B cell (primary cell): ENCODE measurements around the gene JMJD1C. TPM values are rescaled to one million over a fixed set of nuclear protein-coding genes. Genes with fewer than 3 reads are reported as not detected.

ENCODE experiments used
- ATAC-seq: fragments of 200-7000 bp; cut with Tn5 transposase; one replicate; pipeline ENCODE4 v1.10.0; 2021; ENCODE audit warnings: low read depth, mild to moderate bottlenecking, moderate number of reproducible peaks, moderate library complexity
- CTCF ChIA-PET: fragments of 350-600 bp; sonication (Branson Sonifier 250); formaldehyde crosslinking; loops from one replicate; lab custom pipeline; 2021; ENCODE audit warnings: antibody characterized with exemption, inconsistent platforms; lab: Charles Lee
- POLR2A ChIA-PET: fragments of 350-600 bp; sonication (Branson Sonifier 250); formaldehyde crosslinking; loops from one replicate; lab custom pipeline; 2021; ENCODE audit warnings: antibody characterized with exemption; lab: Charles Lee
- DNase-seq: peaks from one replicate; pipeline ENCODE4 v3.0.0; 2013
- H2AFZ ChIP-seq: 2 replicates; pipeline ENCODE4 v1.6.1; 2012; ENCODE audit warnings: mild to moderate bottlenecking, low read depth, low read length; ENCODE audit not compliant: insufficient read depth, poor library complexity, severe bottlenecking
- H3K27ac ChIP-seq, 2 donors: 1 replicate in 1 of 2; 2 replicates in 1 of 2; pipeline ENCODE4 v1.5.1; 2012 to 2013; ENCODE audit warnings: low read length in 2 of 2, mild to moderate bottlenecking in 2 of 2, moderate library complexity in 1 of 2
- H3K27me3 ChIP-seq, 4 experiments: fragments of 200-600 bp in 1 of 4; sonication (generic) in 1 of 4; replicated peaks in 1 of 4; 1 replicate in 2 of 4; 2 replicates in 2 of 4; pipeline versions ENCODE4 v1.6.1 to v1.7.0; 2013 to 2016; ENCODE audit warnings: low read length in 3 of 4, mild to moderate bottlenecking in 2 of 4, mixed read lengths in 1 of 4, moderate library complexity in 1 of 4; ENCODE audit not compliant: insufficient read depth in 4 of 4, control insufficient read depth in 3 of 4; ENCODE audit errors: control extremely low read depth in 1 of 4
- H3K36me3 ChIP-seq, 2 experiments: replicated peaks in 1 of 2; 1 replicate in 1 of 2; 2 replicates in 1 of 2; pipeline versions ENCODE4 v1.6.1 to v1.7.1; 2013; ENCODE audit warnings: low read length in 1 of 2; ENCODE audit not compliant: insufficient read depth in 2 of 2, control insufficient read depth in 1 of 2; ENCODE audit errors: control extremely low read depth in 1 of 2, extremely low read depth in 1 of 2
- H3K4me1 ChIP-seq, 2 donors: fragments of 200-600 bp in 1 of 2; sonication (generic) in 1 of 2; 1 replicate in 1 of 2; 2 replicates in 1 of 2; pipeline versions ENCODE4 v1.5.1 to v1.6.1; 2013 to 2017; ENCODE audit warnings: low read length in 2 of 2; ENCODE audit not compliant: control insufficient read depth in 2 of 2, insufficient read depth in 2 of 2
- H3K4me2 ChIP-seq: replicated peaks from 2 replicates; pipeline ENCODE3; 2012; ENCODE audit warnings: mild to moderate bottlenecking, low read depth, low read length; ENCODE audit not compliant: poor library complexity, severe bottlenecking
- H3K4me3 ChIP-seq, 5 experiments: fragments of 200-600 bp in 1 of 5; sonication (generic) in 1 of 5; 1 replicate in 3 of 5; 2 replicates in 2 of 5; pipeline versions ENCODE4 v1.5.1 to v1.7.0; 2011 to 2016; ENCODE audit warnings: low read length in 4 of 5, mild to moderate bottlenecking in 4 of 5, low read depth in 2 of 5, control low read depth in 1 of 5, moderate library complexity in 1 of 5; ENCODE audit not compliant: insufficient read depth in 1 of 5; ENCODE audit errors: control extremely low read depth in 1 of 5, extremely low read depth in 1 of 5
- H3K79me2 ChIP-seq: fragments of 200-600 bp; sonication (generic); one replicate; pipeline ENCODE4 v1.6.0; 2016; ENCODE audit warnings: low read length; ENCODE audit not compliant: control insufficient read depth, insufficient read depth
- H3K9ac ChIP-seq: fragments of 200-600 bp; sonication (generic); 2 replicates; pipeline ENCODE4 v1.6.1; 2017; ENCODE audit warnings: mild to moderate bottlenecking, low read length, moderate library complexity
- H3K9me3 ChIP-seq, 3 donors: one replicate each; pipeline versions ENCODE4 v1.6.1 to v1.7.1; 2013; ENCODE audit warnings: low read length in 2 of 3; ENCODE audit not compliant: control insufficient read depth in 2 of 3, insufficient read depth in 1 of 3; ENCODE audit errors: control extremely low read depth in 1 of 3
- H4K20me1 ChIP-seq: 2 replicates; pipeline ENCODE4 v1.6.0; 2012; ENCODE audit warnings: mild to moderate bottlenecking, low read length; ENCODE audit not compliant: insufficient read depth, control insufficient read depth, poor library complexity, severe bottlenecking
- H3K27ac Mint-ChIP-seq: one replicate; pipeline ENCODE4 v1.8.0; 2021; ENCODE audit warnings: mixed read lengths
- H3K27me3 Mint-ChIP-seq: one replicate; pipeline ENCODE4 v1.8.0; 2021; ENCODE audit warnings: mixed read lengths
- H3K4me1 Mint-ChIP-seq: one replicate; pipeline ENCODE4 v1.8.0; 2021; ENCODE audit warnings: mixed read lengths
- H3K4me3 Mint-ChIP-seq: one replicate; pipeline ENCODE4 v1.8.0; 2021; ENCODE audit warnings: mixed read lengths
- H3K9me3 Mint-ChIP-seq: one replicate; pipeline ENCODE4 v1.8.0; 2022; ENCODE audit warnings: mixed read lengths; ENCODE audit not compliant: insufficient read depth
- EZH2 ChIP-seq: IDR thresholded peaks from 2 replicates; pipeline ENCODE4 v1.6.1; 2012; ENCODE audit warnings: borderline replicate concordance, low read depth, mild to moderate bottlenecking, moderate library complexity, low read length; ENCODE audit not compliant: insufficient read depth, poor library complexity, severe bottlenecking
- WGBS: methylation state at CpG from one replicate; pipeline ENCODE4 v1.1.5; 2013; ENCODE audit warnings: missing lambda C conversion rate; ENCODE audit not compliant: insufficient coverage; 5-methylcytosine and 5-hydroxymethylcytosine counted together
- intact Hi-C: fragments of 100-400 bp; cut with micrococcal nuclease; formaldehyde crosslinking; loops from one replicate; pipeline ENCODE4 v1.10.0; 2022
- polyA plus RNA-seq: library from polyadenylated mRNA; depleted of rRNA; stranded (reverse); fragments of >200 nt; gene quantifications from 2 replicates; pipeline ENCODE4 v1.2.3, GENCODE V29; 2012
- total RNA-seq, 2 donors: library from RNA; stranded (reverse); fragments of 120-200 nt in 1 of 2; gene quantifications; 1 replicate in 1 of 2; 2 replicates in 1 of 2; pipeline versions ENCODE4 v1.2.3 to v1.2.4, GENCODE V29; 2013 to 2022
- TF ChIP-seq, protein P1 (sequence below): fragments of 200-600 bp; IDR thresholded peaks from one replicate; pipeline ENCODE4 v1.8.0; 2022; ENCODE audit warnings: antibody characterized with exemption, mild to moderate bottlenecking

Gene JMJD1C
- total and polyA plus RNA-seq, 2 donors (not counting 1 experiment from before 2014, with no cell fraction given): 81.8 to 235 TPM

DNA sequence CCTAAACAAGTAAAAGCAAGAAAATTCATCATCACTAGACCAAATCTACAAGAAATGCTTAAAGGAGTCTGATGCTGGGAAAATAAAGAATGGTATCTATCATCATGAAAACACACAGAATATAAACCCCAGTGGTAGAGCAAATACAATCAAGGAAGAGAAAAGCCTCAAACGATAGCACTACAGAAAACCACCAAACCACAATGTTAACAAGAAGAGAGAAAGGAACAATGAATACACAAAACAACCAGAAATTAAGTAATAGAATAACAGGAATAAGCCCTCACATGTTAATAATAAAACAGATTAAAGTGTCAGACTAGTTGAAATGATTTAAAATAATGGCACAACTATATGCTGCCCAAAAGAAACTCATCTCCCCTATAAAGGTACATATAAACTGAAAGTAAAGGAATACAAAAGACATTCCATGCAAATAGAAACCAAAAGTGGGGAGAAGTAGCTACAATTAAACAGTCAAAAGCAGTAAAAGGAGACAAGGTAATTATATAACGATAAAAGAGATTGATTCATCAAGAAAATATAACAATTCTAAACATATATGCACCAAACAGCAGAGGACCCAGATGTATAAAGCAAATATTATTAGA lies 77.3 kb downstream of the JMJD1C start:
- peaks cover 6% of the 10 kb centered on the region for H3K9me3 Mint-ChIP-seq
- WGBS: no CpG with 5 or more reads among the region's 2 CpGs
- ATAC-seq (no peak), DNase-seq (peak; percentile 9)
- intact Hi-C loops: no loop called here
- no peaks in the 10 kb centered on the region for H3K27me3 Mint-ChIP-seq
- Histone ChIP-seq H3K27me3 (no peaks in the 10 kb centered on the region), H3K36me3 (peaks cover 0 to 5% of the 10 kb centered on the region in 2 experiments), H2AFZ (no peak overlapping the region), H3K27ac (no peak overlapping the region), H3K4me3 (no peak overlapping the region), H3K4me1 (peaks cover 0 to 9% of the 10 kb centered on the region in 2 donors), H3K79me2 (peaks cover 84% of the 10 kb centered on the region), H3K4me2 (peak overlapping the region; percentile 35), H4K20me1 (peaks cover 33% of the 10 kb centered on the region), H3K9ac (no peak overlapping the region), H3K9me3 (peaks cover 0 to 6% (median 3%) of the 10 kb centered on the region in 3 donors)
- POLR2A ChIA-PET: no interaction called here
- no peak overlapping the region for H3K27ac Mint-ChIP-seq
- CTCF ChIA-PET: no interaction called here
- H3K4me1 Mint-ChIP-seq: peaks cover 30% of the 10 kb centered on the region
- TF ChIP-seq, protein P1, sequence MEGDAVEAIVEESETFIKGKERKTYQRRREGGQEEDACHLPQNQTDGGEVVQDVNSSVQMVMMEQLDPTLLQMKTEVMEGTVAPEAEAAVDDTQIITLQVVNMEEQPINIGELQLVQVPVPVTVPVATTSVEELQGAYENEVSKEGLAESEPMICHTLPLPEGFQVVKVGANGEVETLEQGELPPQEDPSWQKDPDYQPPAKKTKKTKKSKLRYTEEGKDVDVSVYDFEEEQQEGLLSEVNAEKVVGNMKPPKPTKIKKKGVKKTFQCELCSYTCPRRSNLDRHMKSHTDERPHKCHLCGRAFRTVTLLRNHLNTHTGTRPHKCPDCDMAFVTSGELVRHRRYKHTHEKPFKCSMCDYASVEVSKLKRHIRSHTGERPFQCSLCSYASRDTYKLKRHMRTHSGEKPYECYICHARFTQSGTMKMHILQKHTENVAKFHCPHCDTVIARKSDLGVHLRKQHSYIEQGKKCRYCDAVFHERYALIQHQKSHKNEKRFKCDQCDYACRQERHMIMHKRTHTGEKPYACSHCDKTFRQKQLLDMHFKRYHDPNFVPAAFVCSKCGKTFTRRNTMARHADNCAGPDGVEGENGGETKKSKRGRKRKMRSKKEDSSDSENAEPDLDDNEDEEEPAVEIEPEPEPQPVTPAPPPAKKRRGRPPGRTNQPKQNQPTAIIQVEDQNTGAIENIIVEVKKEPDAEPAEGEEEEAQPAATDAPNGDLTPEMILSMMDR: no peak
- TF ChIP-seq EZH2: no peak
- no peak overlapping the region for H3K4me3 Mint-ChIP-seq

DNA sequence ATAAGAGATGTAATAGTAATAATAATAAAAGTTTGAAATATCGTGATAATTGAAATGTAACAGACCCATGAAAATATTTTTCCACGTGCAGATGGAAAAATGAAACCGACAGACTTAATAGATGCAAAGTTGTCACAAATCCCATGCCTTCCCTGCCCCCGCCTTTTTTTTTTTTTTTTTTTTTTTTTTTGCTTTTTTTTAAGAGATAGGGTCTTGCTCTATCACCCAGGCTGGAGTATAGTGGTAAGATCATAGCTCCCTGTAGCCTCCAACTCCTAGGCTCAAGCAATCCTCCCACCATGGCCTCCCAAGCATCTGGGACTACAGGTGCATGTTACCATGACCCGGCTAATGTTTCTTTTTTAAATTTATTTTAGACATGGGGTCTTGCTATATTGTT lies 80.5 kb downstream of the JMJD1C start:
- H3K27me3 ChIP-seq: no peaks in the 10 kb centered on the region
- H2AFZ ChIP-seq: no peak overlapping the region
- Mint-ChIP-seq H3K4me3 (no peak overlapping the region), H3K27ac (no peak overlapping the region), H3K4me1 (peaks cover 28% of the 10 kb centered on the region), H3K9me3 (peaks cover 3% of the 10 kb centered on the region), H3K27me3 (no peaks in the 10 kb centered on the region)
- no peak for DNase-seq
- TF ChIP-seq, protein P1: no peak
- no peak for TF ChIP-seq EZH2
- H3K9ac ChIP-seq: no peak overlapping the region
- WGBS: no CpG with 5 or more reads among the region's 5 CpGs
- H3K4me1 ChIP-seq: peaks cover 0 to 9% of the 10 kb centered on the region in 2 donors
- H3K4me2 ChIP-seq: no peak overlapping the region
- ChIA-PET CTCF (no interaction called here), POLR2A (no interaction called here)
- H3K9me3 ChIP-seq: peaks cover 0 to 3% (median 0%) of the 10 kb centered on the region in 3 donors
- H3K79me2 ChIP-seq: peaks cover 59% of the 10 kb centered on the region
- H4K20me1 ChIP-seq: peaks cover 38% of the 10 kb centered on the region
- intact Hi-C loops: no loop called here
- ATAC-seq: no peak
- H3K4me3 ChIP-seq: no peak overlapping the region
- no peak overlapping the region for H3K27ac ChIP-seq
- peaks cover 0 to 1% of the 10 kb centered on the region in 2 experiments for H3K36me3 ChIP-seq
